Subcutaneous adipose tissue (tissue), 4 donors: ENCODE data around the gene PASK. TPM values are rescaled to one million over a fixed set of nuclear protein-coding genes. Genes with fewer than 3 reads are reported as not detected.

Source experiments
- total RNA-seq, 4 donors: library from RNA; depleted of rRNA; stranded (reverse); fragments of >200 nt; gene quantifications; one replicate each; pipeline ENCODE4 v1.1.0, GENCODE V29; 2016
- TF ChIP-seq, protein P1 (sequence below): fragments of 450-650 bp; IDR thresholded peaks from one replicate; pipeline ENCODE4 v1.5.1; 2016; ENCODE audit warnings: low read depth, mild to moderate bottlenecking, control low read depth, antibody characterized with exemption, moderate library complexity

PASK gene
- total RNA-seq, 4 donors from 2014 or later = 2.0 to 4.4 (median 4.0) TPM

- TF ChIP-seq, protein P1, sequence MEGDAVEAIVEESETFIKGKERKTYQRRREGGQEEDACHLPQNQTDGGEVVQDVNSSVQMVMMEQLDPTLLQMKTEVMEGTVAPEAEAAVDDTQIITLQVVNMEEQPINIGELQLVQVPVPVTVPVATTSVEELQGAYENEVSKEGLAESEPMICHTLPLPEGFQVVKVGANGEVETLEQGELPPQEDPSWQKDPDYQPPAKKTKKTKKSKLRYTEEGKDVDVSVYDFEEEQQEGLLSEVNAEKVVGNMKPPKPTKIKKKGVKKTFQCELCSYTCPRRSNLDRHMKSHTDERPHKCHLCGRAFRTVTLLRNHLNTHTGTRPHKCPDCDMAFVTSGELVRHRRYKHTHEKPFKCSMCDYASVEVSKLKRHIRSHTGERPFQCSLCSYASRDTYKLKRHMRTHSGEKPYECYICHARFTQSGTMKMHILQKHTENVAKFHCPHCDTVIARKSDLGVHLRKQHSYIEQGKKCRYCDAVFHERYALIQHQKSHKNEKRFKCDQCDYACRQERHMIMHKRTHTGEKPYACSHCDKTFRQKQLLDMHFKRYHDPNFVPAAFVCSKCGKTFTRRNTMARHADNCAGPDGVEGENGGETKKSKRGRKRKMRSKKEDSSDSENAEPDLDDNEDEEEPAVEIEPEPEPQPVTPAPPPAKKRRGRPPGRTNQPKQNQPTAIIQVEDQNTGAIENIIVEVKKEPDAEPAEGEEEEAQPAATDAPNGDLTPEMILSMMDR = no peak
These were observed 11.7 kb downstream of the PASK start for GRCh38 chr2:241137276-241138190.

- TF ChIP-seq, protein P1 = no peak
These were observed 12.5 kb downstream of the PASK start for GRCh38 chr2:241136661-241137260.

GRCh38 chr2:241136191-241136590 is 13.1 kb downstream of the PASK start:
- TF ChIP-seq, protein P1 = no peak

DNA sequence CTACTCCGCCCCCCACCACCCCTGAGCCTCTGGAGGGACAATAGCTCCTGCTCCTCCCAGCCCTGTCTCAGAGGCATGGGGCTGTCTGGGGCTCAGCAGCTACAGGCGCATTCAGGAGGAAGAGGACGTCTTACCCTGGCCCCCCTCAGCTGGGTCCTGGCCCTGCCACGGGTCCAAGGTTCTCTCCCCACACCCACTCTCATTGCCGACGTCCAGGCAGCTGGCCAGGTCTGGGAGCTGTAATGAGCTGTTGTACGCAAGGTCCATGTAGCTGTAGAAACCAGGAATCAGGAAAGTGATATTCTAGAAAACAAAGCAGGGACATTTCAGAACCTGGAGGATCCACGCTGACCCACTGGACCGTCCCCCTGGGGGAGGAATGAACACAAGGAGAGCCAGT is 13.5 kb downstream of the PASK start:
- TF ChIP-seq, protein P1 = no peak

GRCh38 chr2:241134711-241135110 is 14.6 kb downstream of the PASK start:
- TF ChIP-seq, protein P1 = no peak

- TF ChIP-seq, protein P1 = no peak
These were observed 15.8 kb downstream of the PASK start for GRCh38 chr2:241133436-241133820.

DNA sequence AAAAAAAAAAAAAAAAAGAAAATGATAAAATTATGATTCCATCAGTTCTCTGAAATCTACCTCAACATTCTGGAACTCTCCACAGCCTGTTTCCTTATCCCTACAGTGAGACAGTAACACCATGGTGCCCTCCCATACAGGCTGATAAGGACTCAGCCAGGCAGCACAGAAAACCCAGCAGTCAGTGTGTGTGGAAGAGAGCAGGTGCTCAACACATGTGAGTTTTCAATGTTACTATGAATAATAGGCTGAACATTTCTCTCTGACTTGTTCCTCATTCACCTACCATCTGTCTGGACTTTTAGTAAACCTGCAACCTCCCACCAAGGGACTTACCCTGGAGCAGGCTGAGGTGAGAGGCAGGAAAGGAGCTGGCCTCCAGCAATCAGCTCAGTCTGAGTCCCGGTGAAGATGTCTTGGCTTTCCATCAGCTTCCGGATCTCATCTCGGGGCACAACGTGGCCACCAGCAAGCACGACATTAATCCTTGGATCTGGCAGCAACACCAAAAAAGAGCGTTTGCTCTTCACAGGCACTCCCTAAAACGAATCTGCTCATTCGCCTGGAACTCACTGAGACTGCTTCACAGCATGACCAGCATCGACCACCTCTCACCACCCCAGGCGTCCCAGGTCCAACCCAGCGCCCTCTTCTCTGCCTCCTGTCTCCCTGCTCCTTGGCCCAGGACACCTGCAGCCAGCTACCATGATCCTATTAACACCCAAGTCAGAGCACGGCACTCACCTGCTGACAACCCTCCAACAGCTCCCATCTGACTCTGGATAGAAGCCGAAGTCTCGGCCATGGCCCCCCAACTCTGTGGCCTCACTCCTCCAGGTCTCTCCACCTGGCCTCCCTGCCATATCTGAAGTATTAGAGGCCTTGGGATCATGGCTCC is 16.5 kb downstream of the PASK start:
- TF ChIP-seq, protein P1 = no peak
